Glomerular visceral epithelial cell (primary cell): ENCODE data around the gene HLTF.
A peak's percentile ranks its signal among the peaks of the same experiment; 100 is the strongest.

Source experiments
- DNase-seq: peaks from one replicate; pipeline ENCODE4 v3.0.0-alpha.2; 2016; ENCODE audit errors: extremely low spot score

Gene HLTF

GRCh38 chr3:149089395-149089794 is 3.1 kb upstream of the HLTF start:
- no peak for DNase-seq

GRCh38 chr3:149087208-149087607 is 875 bp upstream of the HLTF start:
- DNase-seq, result no peak

GRCh38 chr3:149085828-149086231 is 503 bp downstream of the HLTF start:
- peak; percentile 20 for DNase-seq

- no peak for DNase-seq
Observed at GRCh38 chr3:149081772-149082171, 4.6 kb downstream of the HLTF start.

GRCh38 chr3:149080699-149081091 is 5.6 kb downstream of the HLTF start:
- peak; percentile 4 for DNase-seq

- no peak for DNase-seq
Observed at GRCh38 chr3:149080011-149080698, 6.2 kb downstream of the HLTF start.

GRCh38 chr3:149077628-149078027 is 8.7 kb downstream of the HLTF start:
- DNase-seq, result no peak

GRCh38 chr3:149067883-149068282 is 18.4 kb downstream of the HLTF start:
- no peak for DNase-seq

- no peak for DNase-seq
Observed at GRCh38 chr3:149061776-149062175, 24.6 kb downstream of the HLTF start.

GRCh38 chr3:149058602-149059001 is 27.7 kb downstream of the HLTF start:
- DNase-seq, result no peak

GRCh38 chr3:149058198-149058597 is 28.1 kb downstream of the HLTF start:
- DNase-seq, result no peak

- DNase-seq, result no peak
Observed at GRCh38 chr3:149055575-149055974, 30.8 kb downstream of the HLTF start.

- DNase-seq, result no peak
Observed at GRCh38 chr3:149044339-149045083, 41.8 kb downstream of the HLTF start.

- DNase-seq, result no peak
Observed at GRCh38 chr3:149042789-149043386, 43.4 kb downstream of the HLTF start.

GRCh38 chr3:149038322-149038721 is 48.0 kb downstream of the HLTF start:
- no peak for DNase-seq

- no peak for DNase-seq
Observed at GRCh38 chr3:149037684-149038083, 48.6 kb downstream of the HLTF start.

- DNase-seq, result no peak
Observed at GRCh38 chr3:149031096-149031495, 55.2 kb downstream of the HLTF start.

GRCh38 chr3:149026718-149027117 is 59.6 kb downstream of the HLTF start:
- DNase-seq, result no peak

- peak; percentile 6 for DNase-seq
Observed at GRCh38 chr3:149023951-149024350, 62.4 kb downstream of the HLTF start.

- no peak for DNase-seq
Observed at GRCh38 chr3:149021830-149022229, 64.5 kb downstream of the HLTF start.

GRCh38 chr3:149020839-149021252 is 65.5 kb downstream of the HLTF start:
- DNase-seq, result no peak

- no peak for DNase-seq
Observed at GRCh38 chr3:149020196-149020838, 66.0 kb downstream of the HLTF start.

- no peak for DNase-seq
Observed at GRCh38 chr3:149019580-149019979, 66.8 kb downstream of the HLTF start.
